GM18519 (cell line): ENCODE data around the gene FXYD5.

Source experiments
- ATAC-seq: cut with Tn5 transposase; IDR thresholded peaks from one replicate; pipeline ENCODE4 v1.9.1; 2021; ENCODE audit warnings: mild to moderate bottlenecking, moderate library complexity; ENCODE audit not compliant: unreplicated experiment, low FRiP score

Gene FXYD5, protein sequence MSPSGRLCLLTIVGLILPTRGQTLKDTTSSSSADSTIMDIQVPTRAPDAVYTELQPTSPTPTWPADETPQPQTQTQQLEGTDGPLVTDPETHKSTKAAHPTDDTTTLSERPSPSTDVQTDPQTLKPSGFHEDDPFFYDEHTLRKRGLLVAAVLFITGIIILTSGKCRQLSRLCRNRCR

DNA sequence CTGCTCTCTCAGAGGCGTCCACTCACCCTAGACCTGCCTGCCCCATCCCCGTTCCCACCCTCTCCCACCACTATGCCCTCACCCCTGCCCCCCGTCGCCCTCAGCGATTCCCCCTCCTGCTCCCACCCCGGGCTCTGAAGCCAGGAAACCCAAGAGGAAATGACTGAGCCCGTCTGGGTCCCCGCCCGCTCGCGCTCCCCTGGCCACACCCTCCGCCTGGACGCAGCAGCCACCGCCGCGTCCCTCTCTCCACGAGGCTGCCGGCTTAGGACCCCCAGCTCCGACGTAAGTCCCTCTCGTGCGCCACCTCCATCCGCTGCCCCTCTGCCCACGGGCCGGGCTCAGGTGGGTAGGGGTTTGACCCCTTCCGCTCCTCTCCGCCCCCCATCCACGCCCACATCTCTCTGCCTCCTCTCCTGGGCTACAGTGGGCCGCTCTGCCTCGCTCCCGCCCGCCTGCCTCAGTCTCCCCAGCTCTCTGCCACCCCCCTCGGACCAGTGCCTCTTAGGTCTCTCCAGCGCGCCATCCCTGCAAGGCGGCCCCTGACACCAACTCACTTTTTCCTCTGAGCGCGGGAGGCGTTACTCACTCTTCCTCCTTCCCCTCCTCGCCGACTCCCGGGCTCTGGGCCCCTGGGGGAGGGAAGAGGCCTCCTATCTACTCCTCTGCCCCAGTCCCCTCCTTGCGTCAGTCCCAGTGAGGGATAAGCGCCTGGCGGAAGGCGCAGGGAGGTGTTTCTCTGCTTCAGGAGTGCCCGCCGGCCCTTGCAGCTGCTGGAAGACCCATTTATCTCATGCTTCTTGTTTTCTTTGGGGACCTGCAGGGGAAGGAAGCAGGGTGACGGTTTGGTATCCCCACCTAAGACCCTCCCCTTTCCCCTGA, at the start of gene FXYD5:
Gene FXYD5 (plus strand): TSS at position 211 of the 882 bp plus-strand sequence. CDS start 816 bp downstream, outside the sequence.
- no peak for ATAC-seq

DNA sequence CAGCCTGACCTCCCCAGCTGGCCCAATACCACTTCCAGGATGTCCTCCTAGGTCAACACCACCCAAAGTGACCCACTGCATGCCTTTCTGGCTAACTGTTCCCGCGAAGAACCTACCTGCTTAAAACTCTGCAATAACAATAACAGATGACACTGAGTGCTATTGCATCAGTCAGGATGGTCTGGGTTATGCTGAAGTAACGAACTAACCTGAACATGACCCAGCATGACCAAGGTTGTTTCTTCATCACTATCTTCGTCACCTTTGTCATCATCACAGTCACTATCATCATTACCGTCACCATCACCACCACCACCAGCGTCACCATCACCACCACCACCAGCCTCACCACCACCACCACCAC, 49.5 kb upstream of the FXYD5 start:
- ATAC-seq: no peak

DNA sequence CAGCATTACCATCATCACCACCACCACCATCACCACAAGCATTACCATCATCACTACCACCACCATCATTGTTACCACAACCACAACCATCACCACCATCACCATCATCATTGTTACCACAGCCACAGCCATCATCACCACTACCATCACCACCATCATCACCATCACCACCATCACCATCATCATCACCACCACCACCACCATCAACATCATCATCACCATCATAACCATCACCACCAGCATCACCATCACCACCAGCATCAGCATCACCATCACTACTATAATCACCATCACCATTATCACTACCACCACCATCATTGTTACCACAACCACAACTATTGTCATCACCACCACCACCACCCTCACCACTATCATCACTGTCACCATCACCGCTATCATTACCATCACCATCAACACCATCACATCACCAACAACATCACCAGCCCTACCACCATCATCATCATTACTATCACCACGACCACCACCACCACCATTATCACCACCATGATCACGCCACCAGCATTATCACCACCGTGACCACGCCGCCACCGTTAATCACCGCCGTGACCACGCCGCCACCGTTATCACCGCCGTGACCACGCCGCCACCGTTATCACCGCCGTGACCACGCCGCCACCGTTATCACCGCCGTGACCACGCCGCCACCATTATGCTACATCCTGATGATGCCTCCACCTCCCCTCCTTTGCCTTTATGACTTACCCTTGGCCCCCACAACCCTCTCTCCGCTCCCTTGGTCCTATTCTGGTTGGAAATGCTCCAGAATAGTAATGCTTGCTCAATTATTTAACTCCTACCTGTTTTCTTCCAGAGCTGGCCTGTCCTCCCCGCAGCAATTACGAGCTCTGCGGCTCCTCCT, 48.9 kb upstream of the FXYD5 start:
- ATAC-seq: no peak

DNA sequence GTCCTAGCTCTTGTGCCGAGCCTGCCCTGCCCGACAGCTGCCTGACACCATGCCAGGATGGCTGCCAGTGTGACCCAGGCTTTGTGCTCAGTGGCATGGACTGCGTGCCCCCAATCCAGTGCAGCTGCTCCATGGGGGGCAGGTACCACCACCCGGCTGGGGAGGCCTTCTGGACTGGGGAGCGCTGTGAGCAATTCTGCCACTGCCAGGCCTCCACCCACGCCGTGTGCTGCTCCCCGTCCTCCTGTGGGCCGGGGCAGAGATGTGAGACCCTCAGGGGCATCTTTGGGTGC, 48.3 kb upstream of the FXYD5 start:
- ATAC-seq: no peak

DNA sequence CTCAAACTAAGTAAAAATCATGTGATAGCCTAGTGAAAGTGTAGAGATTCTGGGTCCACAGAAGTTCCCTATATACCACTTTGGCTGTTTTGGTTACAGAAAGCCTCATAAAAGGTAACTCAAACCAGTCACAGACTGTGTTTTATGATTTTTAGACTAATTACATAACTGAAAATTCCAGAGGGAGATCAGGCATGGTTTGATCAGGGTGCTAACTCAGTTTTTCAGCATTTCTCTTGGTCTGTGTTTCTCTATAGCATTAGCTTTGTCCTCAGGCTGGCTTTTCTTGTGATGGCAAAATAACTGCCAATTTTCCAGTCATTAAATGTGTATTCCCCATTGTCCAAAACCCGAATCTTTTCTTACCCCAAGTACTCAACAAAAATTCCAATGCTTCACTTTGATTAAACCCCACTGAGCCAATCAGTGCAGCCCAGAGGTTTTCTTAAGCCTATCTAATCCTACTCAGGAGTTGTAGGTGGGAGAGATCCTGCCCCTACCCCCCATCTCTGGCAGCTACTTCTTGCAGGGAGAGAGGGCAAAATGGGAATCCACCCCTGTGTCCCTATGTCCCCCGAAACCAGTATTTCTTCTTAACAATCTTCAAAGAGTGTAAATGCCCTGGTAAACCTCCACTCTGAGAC, 47.5 kb upstream of the FXYD5 start:
- no peak for ATAC-seq

DNA sequence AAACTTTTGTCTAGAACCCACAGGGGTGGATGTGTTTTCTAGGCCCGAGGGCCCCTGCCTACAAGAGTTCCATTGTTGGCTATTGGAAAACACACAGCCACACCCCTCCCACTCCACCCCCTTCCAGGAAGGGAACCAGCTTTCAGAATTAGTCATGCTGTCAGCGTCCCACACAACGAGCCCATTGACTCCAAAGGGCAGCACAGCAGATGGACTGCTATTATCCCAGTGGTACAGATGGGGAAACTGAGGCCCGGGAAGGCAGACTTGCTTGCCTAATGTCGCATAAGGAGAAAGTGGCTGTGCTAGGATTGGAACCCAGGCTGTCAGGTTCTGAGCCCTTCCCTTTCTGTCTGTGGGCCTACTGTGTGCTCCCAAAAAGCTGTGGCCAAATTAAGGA, 47.0 kb upstream of the FXYD5 start:
- ATAC-seq: no peak

DNA sequence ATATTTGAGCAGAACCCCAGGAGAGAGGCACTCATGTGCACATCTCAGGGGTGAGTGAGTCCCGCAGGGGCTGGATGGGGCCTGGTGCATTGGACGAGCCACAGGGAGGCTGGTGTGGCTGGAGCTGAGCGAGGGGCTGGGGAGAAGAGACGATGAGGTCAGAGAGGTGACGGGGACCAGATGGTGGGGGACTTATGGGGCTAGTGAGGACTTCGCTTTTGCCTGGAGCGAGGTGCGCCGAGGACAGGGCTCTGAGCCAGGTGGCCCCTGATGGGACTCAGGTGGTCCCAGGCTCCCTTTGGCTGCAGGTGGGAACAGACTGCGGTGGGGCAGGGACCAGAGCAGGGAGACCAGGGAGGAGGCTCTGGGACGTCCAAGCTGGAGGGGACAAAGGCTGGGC, 45.8 kb upstream of the FXYD5 start:
- no peak for ATAC-seq

DNA sequence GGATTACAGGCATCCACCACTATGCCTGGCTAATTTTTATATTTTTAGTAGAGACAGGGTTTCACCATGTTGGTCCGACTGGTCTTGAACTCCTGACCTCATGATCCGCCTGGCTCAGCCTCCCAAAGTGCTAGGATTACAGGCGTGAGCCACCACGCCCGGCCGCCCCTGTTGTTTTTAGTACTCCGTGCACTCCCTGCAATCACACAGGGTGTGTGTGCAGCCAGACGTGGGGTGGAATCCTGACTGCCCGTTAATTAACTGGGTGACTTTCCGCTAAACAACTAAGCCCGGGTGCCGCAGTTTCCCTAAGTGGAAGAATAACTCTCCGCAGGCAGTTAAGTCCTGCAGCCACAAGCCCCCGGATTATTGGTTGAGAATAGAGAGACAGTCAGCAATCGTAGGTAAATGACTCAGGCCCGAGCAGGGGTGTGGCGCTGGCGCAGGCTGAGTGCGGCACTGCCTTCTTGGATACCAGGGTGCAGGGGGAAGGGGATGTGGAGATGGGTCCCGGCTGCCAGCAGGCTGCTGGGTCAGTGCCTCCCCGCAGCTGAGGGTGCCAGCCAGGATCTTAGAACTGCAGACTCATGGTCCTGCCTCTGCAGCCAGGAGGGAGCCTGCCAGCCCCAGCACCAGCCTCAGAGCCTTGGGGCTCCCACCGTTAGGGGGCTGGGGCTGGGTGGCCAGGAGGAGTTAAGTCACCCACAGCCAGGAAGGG, 45.0 kb upstream of the FXYD5 start:
- no peak for ATAC-seq

DNA sequence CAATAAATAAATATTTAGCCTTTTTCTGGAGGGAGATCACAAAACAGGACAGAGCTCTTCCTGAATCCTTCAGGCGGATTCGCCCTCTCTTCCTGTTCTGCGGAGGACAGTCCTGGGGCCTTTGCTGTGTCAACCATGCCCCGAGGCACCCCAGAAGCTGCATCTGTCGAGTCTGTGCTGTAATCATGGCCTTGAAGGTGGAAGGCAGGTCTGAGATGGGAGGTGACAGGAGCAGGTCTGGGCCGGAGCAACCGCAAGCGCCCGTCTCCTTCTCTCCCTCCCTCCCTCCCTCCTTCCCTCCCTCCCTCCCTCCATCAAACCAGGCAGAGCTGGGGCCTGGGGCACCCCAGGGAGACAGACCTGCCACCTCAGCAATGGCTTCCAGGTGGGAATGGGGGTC, 43.6 kb upstream of the FXYD5 start:
- no peak for ATAC-seq

DNA sequence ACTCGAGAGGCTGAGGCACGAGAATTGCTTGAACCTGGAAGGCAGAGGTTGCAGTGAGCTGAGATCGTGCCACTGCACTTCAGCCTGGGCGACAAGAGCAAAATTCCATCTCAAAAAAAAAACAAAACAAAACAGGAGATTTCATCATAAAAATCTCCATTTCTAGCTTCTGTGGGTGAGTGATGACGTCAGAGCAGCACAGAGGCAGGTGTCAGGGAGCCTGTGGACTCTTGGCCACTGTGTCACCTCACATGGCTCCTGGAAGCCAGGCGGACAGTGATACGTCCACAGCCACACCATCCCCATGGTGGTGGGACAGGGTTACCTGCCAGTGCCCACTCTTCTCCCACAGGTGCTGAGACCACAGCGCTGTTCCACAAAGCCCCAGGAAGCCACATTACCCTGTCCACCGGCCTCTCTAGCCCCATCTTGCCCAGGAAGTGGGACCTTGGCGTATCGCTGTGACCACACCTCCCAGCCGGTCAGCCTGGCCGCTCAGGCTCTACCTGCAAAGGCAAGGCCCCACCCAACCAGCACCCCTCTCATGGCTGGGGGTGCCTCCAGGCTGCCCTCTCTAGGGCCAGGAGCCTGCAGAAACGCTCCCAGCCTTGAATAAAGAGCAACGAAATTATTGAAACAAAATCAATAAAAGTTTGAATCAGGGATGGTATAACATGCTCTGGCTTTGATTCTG, 41.4 kb upstream of the FXYD5 start:
- ATAC-seq: no peak

DNA sequence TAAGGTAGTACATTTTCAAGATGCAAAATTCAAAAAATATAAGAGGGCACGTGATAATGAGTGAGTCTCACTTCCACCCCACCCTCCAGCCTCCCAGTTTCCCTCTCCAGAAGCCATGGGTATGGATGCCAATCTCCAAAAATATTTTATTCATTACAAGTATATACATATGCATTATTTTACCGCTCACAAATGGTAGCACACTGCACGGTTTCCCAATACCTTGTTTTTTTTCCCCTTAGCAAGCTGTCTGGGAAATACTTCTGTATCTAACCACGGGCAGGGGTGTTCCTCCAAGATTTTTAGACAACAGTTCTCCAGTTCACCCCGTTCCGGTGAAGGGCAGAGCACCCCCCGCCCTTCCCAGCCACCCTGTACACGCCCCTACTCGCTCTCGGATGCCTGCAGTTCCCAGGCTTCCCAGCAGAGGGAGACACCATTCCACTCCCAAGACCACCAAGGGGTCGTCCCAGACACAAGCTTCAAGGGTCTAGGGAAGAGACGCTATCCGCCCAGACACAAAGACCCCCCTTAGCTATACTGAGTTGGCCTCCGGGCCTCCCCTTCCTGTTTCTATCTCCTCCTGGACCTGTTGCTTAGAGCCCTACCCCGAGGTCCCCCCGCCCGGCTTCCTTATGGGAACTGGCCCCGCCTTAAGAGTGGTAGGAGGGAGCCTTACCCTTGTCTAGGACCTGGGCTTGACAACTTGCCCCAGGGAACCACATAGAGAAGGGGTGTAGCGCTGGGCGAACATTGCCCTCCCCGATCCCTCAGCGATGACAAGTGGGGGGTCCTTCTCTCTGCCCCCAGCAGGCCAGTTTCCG, 40.0 kb upstream of the FXYD5 start:
- ATAC-seq: no peak

DNA sequence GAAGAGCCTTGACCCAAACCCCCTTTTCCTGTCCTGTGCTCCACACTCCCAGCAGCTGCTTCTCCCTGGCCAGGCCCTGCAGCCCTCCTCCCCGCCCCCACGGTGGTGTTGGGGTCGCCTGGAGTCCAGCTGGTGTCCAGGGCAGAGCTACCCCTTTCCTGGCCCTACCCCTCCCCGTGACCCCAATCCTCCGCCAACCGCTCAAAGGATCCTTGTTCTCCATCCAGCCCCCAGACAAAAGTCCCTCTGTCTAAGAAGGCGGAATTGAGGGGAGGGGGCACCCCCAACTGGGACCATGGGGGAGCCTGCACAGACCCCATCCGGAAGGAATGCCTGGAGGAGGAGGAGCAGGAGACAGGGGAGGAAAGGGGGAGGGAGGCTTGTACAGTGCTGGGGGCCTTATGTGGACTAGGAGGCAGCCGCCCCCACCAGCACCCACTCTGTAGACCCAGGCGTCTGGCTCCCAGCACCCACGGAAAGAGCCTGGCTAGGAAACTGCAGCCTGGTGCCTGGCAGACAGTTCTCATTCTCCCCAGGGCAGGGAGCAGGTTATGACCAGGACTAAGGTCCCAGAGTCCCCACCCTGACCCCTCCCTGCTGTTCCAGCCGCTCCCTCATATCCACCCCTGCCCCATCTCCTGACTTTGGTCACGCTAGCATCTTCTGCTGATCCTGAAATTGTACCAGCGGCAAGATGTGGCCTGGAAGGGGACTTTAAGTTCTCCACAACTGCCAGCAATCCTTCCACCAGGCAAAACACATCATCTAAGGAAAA, 39.2 kb upstream of the FXYD5 start, which contains the start of gene FXYD3:
Gene FXYD3 (plus strand): TSS at position 647 of the 775 bp plus-strand sequence. CDS start 3,554 bp downstream, outside the sequence.
- no peak for ATAC-seq

DNA sequence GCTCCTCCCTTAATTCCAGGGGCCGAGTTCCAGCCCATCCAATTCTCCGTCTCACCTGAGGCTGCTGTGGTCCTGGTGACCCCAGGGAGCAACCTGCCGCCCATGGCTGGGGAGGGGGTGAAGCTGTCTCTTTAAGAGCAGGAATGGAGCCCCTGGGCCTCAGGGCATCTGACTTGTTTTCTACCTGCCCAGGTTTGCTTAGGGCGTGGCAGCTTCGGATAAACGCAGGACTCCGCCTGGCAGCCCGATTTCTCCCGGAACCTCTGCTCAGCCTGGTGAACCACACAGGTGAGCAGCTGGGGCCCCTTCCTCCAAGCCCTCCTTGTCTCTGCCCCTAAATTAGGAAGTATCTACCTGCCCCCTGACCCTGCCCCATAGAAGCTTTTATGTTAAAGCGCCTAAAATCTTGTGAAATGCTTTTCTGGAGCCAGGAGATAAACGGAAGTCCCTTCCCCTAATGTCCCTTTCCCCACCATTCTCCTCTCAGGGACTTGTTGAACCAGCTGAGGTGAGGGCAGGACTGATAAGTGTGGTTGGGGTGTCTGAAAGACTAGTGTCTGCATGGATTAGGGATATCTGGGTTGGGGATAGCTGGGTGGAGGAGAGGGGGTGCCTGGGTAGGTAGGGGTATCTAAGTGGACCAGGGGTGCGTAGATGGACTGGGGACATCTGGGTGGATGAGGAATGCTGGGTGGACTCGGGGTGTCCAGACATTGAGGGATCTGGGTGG, 38.3 kb upstream of the FXYD5 start:
- ATAC-seq: no peak

DNA sequence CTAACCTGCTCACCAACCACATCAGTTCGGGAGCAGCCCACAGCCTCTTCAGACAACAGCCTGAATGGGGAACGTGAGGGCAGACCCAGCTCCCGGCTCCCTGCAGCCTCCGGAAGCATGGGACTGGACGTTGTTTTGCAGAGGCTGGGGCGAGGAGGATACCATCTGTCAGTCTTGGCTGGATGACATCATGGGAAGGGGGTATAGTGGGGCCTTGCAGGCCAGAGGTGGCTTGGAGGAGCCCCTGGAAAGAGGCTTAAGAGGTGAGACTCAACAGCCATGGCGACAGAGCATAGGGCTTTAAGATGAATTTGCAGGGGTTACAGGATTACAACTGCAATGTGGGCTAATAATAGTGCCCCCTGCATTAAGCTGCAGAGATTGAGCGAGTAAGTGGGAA, 37.4 kb upstream of the FXYD5 start:
- ATAC-seq: no peak

DNA sequence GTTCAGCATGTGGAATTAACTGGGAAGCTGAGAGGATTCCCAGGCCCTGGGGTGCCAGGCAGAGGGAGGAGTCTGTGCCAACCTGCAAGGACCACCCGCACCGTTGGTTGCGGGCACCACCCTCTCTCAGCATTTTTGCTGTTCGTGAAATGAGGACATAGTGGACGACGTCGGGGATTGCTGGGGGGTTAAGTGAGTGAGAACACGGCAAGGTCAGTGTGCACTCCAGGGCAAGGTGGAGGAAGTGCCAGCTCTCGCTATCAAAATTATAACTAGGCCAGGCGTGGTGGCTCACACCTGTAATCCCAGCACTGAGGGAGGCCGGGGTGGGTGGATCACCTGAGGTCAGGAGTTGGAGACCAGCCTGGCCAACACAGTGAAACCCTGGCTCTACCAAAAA, 36.7 kb upstream of the FXYD5 start:
- no peak for ATAC-seq

DNA sequence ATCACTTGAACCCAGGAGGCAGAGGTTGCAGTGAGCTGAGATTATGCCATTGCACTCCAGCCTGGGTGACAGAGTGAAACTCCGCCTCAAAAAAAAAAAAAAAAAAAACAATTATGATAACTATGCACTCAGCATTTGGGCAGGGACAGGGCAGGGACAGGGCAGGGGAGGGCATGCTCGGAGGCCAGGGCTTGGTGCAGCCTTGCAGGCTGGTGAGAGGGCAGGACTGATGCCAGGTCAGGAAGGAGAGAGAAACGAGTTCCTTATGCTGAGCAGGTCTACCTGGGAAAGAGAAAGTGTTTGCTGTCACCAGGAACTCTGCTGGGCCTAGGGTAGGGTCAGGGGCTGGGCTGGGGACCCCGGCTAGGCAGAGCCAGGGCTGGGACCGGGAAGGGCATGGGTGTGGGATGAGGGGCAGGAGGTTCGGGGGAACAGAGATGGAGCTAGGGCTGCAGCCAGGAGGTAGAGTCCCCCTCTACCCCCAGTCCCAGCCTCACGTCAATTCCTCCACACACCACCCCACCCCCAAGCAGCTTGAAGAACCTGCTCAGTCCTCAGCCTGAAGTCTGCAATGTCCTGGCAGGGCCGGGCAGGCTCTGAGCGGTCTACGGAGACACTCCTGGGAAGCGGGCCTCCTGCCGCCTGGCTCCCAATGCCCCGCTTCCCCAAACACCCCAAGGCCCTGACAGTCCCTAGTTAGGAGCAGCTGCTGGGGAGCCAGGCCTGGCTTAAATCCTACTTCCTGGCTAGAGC, 36.1 kb upstream of the FXYD5 start:
- ATAC-seq: no peak

DNA sequence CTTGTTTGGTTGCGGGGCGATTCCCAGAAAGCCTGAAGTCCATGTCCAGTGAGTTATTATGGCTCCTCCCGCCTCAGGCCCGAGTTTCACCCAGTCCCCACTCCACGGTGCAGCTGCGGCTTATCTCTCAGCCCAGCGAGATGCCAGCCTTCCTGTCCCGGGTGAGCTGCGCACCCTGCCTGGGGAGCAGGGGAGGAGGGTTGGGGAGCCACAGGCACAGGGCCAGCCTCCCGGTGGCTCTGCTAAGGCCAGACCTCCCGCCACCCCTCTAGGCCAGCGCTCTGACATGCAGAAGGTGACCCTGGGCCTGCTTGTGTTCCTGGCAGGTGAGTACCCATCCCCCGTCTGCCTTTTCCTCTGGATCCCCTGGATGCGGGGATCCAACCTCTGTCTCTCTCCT, 35.4 kb upstream of the FXYD5 start:
- no peak for ATAC-seq
